NCI-H2107 treated with DMSO at 0.1 percent for 48 hours (cell line): ENCODE results near the gene STARD13.

ENCODE experiments used
- DNase-seq: peaks from one replicate; lab custom pipeline; 2025; ENCODE audit not compliant: unreplicated experiment; lab: John Stamatoyannopoulos, UW

Gene STARD13

GRCh38 chr13:33204130-33204927, 81.2 kb downstream of the STARD13 start:
- no peak for DNase-seq

DNA sequence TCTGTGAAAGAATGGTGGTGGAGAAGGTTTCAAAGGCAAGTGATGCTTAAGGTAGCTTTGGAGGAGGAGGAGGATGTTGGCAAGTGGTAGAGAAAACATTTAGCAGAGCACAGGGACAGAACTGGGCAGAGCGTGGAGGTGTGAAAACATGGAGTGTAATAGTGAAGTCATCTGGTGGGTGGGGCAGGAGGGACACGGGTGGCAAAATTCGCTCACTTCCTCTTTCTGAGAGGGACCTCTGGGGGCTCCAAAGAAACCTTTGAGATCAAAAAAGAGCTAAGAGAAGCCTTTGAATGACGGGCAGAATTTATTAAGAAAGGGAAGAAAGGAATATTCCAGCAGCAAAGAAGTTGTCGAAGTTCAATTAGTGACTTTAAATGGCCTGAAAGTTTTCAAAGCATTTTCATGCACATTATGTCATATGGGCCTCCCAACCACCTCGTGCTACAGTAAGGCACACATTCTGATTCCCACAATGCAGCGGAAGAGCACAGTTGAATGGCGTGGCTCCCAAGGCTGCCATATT, 82.8 kb downstream of the STARD13 start:
- no peak for DNase-seq

- DNase-seq: no peak
Measured at GRCh38 chr13:33201659-33202058, 83.9 kb downstream of the STARD13 start.

DNA sequence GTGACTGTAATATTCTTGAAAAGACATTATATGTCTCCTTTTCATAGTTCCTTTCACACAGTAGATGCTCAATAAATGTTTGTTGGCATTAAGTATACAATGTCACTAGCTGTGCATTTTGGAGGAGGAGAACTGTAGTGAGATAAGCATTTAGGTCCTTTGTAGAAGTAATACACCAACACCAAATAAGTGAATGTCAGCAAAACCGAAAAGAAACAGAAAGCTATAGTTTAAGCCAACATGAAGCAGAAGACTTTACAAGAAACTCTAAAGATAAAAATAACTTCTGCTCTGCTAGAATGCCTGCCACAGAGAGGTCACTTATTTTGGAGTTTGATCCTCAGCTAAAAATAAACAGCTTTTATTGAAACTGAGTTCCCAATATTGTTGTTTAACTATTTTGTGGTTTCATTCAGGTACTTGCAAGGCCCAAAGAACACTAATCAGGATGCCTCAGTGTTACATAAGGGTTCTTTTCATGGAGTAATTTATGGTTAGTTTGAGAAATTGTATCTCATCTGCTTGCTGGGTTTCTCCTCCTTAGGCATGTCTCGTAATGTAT, 86.2 kb downstream of the STARD13 start:
- no peak for DNase-seq

- no peak for DNase-seq
Measured at GRCh38 chr13:33197541-33197971, 88.0 kb downstream of the STARD13 start.

DNA sequence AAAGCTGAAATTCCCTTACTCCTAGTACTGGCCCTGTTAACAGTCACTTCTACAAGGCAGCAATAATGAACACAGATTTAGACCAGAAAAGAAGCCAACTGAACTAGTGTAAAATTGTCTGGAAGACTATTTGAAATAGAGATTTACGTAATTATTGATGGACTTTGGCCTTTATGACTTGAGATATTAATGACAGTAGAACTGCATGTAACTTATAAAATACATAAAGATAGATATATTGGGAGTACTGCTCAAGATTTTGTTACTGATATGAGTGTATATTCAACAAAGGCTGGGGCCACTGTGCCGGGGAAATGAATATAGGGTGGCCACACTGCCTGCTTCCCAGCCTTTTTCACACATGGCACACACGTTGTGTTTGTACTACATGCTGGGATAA, 88.8 kb downstream of the STARD13 start:
- no peak for DNase-seq

DNA sequence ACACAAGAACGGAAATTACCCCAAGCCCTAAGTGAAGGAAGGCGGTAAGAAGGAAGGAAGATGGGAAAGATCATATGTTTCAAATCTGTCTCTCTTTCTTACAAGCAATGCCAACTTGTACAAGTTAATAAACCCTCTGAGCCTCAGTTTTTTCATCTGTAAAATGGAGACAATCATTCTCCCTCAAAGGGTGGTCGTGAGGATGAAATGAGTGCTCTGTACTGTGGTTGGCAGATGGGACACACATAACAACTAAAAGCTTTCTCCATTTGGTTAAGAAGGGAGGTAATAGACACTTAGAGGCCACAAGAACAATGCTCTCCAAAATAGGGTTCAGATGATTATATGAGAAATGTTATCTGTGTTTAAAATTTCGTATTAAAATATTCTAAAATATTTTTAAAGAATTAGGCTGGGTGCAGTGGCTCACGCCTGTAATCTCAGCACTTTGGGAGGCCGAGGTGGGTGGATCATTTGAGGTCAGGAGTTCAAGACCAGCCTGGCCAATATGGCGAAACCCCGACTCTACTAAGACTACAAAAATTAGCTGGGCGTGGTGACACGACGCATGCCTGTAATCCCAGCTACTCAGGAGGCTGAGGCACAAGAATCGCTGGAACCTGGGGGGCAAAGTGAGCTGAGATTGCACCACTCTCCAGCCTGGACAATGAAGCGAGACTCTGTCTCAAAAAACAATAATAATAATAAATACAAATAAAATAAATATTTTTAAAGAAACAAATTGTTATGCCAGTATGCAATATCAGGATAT, 89.7 kb downstream of the STARD13 start:
- no peak for DNase-seq

DNA sequence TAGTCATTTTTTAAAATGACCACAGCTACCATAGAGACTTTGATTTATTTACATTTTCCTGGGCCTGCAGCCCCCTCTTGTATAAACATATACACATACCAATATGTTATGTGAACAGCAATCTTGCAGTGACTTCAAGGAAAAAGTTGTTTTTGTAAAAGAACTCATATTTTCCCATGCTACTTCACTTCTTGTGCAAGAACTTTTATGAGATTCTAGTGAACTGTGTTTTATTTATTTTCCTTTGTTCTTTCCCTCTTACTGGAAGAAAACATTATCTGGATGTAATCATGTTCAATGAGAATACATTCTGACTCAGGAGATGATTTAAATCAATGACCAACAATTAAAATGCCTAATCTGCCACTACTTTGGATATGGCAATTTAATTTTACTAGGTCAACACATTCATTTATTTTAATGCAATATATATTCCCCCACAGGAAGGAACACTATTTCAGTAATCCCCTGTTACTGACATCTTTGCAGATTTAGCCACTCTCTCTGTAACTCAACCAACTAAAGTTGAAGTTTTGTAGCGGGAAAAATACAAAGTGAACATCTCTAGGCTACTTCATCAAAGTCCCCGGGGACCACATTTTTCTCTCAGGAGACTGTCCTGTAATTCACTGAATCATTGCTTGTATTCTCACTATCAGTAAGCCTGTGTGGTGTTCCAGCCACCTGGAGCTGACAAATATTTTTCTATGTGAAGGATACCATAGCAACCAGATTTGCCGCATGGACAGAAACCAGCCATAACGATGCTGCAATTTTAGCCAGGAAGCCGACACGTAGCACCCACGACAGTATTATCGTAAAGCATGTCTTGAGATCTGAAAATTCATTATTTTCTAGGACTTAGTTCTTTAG, 90.5 kb downstream of the STARD13 start:
- no peak for DNase-seq

DNA sequence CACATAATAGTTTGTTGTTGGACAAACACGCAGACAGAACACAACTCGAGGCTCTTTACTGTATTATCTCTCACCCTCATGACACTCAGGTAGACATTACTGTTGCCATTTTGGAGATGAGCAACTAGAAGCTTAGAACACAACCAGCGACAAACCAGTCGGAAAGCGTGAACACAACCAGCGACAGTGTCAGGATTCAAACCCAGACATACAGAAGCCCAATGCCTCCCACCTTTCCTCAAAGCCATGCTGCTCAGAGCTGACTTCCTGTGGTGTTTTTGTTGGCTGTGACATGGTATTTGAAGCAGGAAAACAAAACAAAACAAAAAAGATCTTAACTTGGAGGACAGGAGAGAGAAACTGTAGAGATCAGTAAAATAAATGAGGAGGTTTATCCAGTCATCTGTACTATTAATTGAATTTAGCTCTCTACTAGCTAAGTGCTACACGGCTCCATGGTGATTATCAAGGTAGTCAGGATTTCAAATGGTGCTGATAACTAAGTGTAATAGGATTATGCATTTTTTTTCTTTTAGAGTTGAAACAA, 92.1 kb downstream of the STARD13 start:
- no peak for DNase-seq

DNA sequence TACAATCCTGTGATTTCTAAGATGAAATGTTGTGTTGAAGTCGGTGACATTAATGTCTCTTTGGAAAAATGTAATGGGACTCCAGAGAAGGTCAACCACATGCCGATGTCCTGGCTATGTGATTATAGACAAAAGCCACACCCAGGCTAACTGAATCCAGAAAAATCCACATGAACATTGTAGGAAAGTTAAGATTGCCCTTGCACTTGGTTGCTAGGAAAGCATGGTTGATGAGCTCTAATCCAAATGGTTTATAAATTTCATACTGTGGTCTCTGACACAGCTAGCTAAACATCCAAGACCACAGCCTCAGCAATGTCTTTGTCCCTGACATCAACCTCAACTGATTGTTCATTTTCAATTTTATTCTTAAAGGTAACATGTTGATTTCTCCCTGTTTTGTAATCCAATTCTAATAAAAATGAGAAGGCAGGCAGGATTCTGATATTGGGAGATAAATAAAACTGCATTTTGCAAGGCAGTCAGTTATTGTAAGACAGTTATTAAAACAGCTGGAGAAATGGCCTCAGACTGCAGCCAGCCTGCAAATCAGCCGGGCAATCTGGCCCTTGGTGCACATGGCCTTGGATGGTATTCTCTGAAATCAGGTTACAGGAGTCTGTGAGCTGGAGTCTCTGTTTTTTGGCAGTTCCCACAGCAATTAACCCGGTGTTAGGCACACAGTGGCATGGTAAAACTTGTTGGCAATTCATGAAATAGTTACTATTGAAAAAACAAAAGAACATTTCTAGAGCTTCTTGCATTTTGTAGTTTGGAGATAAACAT, 93.9 kb downstream of the STARD13 start:
- DNase-seq: no peak

DNA sequence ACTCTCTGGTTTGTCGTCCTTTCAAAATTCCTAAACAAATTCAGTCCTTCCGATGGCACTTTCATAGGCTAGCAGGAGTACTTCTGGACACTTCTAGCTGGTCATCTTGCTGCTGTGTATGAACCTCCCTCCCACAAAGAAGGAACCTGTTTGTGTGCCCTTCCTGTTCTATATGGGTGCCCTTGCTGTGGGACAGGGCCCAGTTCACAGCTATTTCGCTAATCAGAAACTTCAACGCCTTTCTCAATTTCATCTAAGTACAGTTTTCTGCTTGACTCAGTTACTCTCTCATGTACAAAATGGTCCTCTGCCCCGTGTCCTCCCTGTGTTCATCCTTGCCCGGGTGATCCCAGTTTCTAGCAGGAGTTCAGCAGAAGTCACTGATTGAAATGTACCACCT, 96.1 kb downstream of the STARD13 start:
- DNase-seq: no peak

DNA sequence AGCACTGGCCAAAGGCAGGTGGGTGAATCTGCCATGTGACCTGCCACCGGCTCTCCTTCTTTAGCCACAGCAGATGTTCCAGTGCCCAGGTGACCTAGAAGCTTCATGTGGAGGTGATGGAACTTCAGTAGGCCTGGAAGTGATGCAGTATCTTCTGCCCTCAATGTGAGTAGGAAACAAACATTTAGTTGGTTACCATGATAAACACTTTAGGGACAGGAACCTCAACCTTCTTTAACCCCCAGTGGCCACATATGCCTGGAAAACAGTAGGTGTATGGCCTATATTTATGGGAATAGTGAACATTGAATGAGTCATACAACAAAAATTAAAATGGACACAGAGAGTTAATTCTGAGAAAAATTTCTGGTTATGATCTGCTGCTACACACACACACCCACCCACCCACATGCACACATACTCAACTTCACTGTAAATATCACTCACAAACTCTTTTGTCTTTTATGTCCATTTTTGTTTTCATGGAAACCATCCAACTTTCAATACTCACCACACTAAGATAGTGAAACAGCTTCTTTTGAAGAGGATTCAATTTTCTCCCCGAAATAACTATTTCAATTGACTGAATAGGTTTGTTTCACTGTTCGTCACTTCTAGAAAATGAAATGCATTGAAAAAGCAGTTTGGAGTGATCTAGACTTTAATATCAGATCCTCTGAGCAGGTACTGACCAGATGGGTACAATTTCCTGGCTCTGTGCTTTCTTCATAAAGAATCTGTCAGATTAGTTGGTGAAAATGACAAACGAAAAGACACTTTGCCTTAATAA, 97.3 kb downstream of the STARD13 start:
- no peak for DNase-seq

GRCh38 chr13:33186861-33187291, 98.7 kb downstream of the STARD13 start:
- DNase-seq: no peak

DNA sequence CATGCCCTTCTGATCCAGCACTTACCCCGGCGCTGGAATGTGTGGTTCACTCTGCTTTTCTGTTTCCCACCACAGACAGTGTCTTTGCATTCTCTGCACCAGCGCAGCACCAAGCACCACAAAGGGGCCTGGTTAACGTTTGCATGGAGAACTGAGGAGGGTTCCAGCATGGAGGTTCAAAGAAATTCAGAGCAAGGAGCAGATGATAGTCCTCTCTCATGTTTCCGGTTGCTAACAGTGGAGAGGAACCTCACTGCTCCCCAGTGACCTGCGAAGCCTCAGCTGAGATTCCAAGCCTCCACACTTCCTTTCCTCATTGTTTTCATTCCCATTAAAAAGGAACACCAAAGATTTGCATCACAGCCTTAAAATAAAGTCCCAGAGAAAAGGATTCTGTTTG, 99.7 kb downstream of the STARD13 start:
- no peak for DNase-seq

DNA sequence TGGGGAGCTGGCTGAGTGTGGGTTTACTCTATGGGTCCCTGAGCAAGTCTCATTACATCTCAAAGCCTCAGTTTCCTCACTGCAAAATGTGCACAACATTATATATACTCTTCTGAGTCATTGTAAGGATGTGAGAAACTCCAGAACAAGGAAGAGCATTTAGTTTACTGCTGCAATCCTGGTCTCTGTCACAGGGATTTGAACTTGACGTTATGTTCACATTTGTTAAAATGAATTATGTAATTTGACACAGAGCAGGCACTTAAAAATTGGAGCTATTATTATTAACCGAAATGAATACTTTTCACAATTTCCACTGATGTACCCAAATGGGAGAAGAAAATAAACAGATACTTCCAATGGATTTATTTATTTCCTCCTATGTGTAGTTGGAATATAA, 101.0 kb downstream of the STARD13 start:
- DNase-seq: no peak

GRCh38 chr13:33184112-33184490, 101.5 kb downstream of the STARD13 start:
- DNase-seq: no peak

DNA sequence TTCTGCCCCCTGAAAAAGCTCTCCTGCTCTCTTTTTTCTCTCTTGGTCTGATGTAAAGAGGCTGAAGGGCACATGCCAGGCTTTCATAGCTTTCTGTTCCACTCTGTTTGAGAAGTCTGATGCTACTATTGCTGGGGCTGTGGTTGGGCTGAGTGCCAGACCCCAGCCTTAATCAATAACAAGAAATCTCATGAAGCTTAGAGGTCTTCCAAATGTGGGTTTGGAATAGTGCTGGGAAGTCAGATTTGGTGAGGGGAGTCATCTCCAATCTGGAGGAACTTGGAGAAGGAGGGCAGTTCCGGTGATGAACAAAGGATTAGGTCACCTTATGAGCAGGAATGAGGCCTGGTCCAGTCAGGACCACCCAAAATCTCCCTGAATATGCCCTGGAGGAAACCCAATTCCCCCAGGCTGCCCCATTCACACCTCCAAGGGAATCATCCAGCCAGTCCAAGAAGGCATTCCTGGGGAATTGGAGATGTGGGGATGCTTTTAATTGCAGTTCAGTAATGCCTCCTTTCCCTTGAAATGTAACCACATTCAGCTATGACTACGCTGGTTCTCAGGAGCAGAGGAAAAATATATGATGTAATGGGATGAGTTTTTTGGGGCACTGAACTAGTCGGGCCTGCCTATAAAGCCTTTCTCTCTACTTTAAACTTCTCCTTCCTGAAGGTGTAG, 102.0 kb downstream of the STARD13 start:
- no peak for DNase-seq

DNA sequence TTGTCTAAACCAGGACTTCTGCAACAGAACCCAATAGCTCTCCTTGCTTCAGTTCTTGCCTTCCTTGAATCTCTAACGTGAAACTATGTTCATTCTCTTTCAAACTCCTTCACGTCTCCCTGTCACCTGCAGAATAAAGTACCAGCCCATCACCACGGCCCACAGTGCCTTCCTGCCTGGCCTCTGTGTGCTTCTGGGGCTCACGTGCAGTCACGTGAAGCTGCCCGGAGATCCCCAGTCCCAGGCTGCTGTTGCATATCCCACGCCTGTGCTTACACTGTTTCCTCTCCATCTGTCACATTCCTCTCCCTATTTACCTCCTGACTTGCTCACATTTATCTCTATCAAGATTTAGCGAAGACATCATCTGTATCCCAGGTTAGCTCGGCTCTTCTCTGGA, 102.8 kb downstream of the STARD13 start:
- no peak for DNase-seq
